Measurements from ENCODE around the gene RBMS1. TPM values are rescaled to one million over a fixed set of nuclear protein-coding genes. Genes with fewer than 3 reads are reported as not detected.

Gene RBMS1
- total RNA-seq, 4 donors from 2014 or later, result 86.0 to 110 (median 91.5) TPM

GRCh38 chr2:160409480-160409879, 84.1 kb downstream of the RBMS1 start:
- Histone ChIP-seq H3K4me1 (peaks cover 10 to 61% (median 12%) of the 10 kb centered on the region in 3 donors), H3K27me3 (no peaks in the 10 kb centered on the region), H3K27ac (peak overlapping the region in 3 of 4 donors; percentile 12 to 100 (median 97)), H3K4me3 (no peak overlapping the region), H3K36me3 (no peaks in the 10 kb centered on the region), H3K9me3 (no peaks in the 10 kb centered on the region)
- no peak for TF ChIP-seq POLR2AphosphoS5 (IDR thresholded peaks at IDR 0.05)
- no peak for TF ChIP-seq EP300 (IDR thresholded peaks at IDR 0.05)
- no peak for TF ChIP-seq POLR2A (IDR thresholded peaks at IDR 0.05)
- TF ChIP-seq CTCF (IDR thresholded peaks at IDR 0.05), result no peak
- no peak for ATAC-seq
- 13 to 29% methylated on average over 1 of the region's 1 CpG for WGBS, 2 donors (ENCODE audit: low coverage in 1 of 2)

- WGBS, 2 donors (ENCODE audit: low coverage in 1 of 2), result 69 to 75% methylated on average over 2 of the region's 2 CpGs
- ATAC-seq, result no peak
- H3K4me3 ChIP-seq, result no peak overlapping the region
- no peaks in the 10 kb centered on the region for H3K27me3 ChIP-seq
- peaks cover 10 to 66% (median 16%) of the 10 kb centered on the region in 3 donors for H3K4me1 ChIP-seq
- H3K9me3 ChIP-seq, result no peaks in the 10 kb centered on the region
- peak overlapping the region; percentile 45 to 100 (median 98) for H3K27ac ChIP-seq
- TF ChIP-seq POLR2AphosphoS5 (IDR thresholded peaks at IDR 0.05), result no peak
- TF ChIP-seq CTCF (IDR thresholded peaks at IDR 0.05), result peak in 2 of 4 experiments; percentile 32 to 40
- H3K36me3 ChIP-seq, result no peaks in the 10 kb centered on the region
These were observed 84.7 kb downstream of the RBMS1 start for GRCh38 chr2:160408959-160409291.

- WGBS, 2 donors (ENCODE audit: low coverage in 1 of 2), result 28 to 34% methylated on average over 17 to 34 of the region's 34 CpGs
- Histone ChIP-seq H3K36me3 (no peaks in the 10 kb centered on the region), H3K4me3 (peak overlapping the region; percentile 84 to 99), H3K4me1 (peaks cover 13 to 72% (median 22%) of the 10 kb centered on the region in 3 donors), H3K9me3 (no peaks in the 10 kb centered on the region), H3K27me3 (no peaks in the 10 kb centered on the region), H3K27ac (peak overlapping the region; percentile 45 to 100 (median 98))
- TF ChIP-seq EP300 (IDR thresholded peaks at IDR 0.05) (no peak), POLR2A (IDR thresholded peaks at IDR 0.05) (no peak), CTCF (IDR thresholded peaks at IDR 0.05) (no peak), POLR2AphosphoS5 (IDR thresholded peaks at IDR 0.05) (no peak)
- no peak for ATAC-seq
These were observed 85.2 kb downstream of the RBMS1 start for GRCh38 chr2:160408173-160408958.

GRCh38 chr2:160407393-160408172, 86.0 kb downstream of the RBMS1 start:
- no peaks in the 10 kb centered on the region for H3K36me3 ChIP-seq
- H3K27ac ChIP-seq, result peak overlapping the region; percentile 97 to 100 (median 98)
- peak overlapping the region; percentile 84 to 99 for H3K4me3 ChIP-seq
- peak; percentile 90 for ATAC-seq
- peak in 3 of 4 experiments; percentile 38 to 64 (median 56) for TF ChIP-seq CTCF (IDR thresholded peaks at IDR 0.05)
- TF ChIP-seq POLR2A (IDR thresholded peaks at IDR 0.05), result peak; percentile 80 to 83
- no peak for TF ChIP-seq EP300 (IDR thresholded peaks at IDR 0.05)
- TF ChIP-seq POLR2AphosphoS5 (IDR thresholded peaks at IDR 0.05), result peak; percentile 15
- no peaks in the 10 kb centered on the region for H3K9me3 ChIP-seq
- peaks cover 18 to 77% (median 22%) of the 10 kb centered on the region in 3 donors for H3K4me1 ChIP-seq
- 0% methylated on average over 1 of the region's 120 CpGs; no CpG with 5 or more reads in 1 of the 2 donors for WGBS, 2 donors (ENCODE audit: low coverage in 1 of 2)
- H3K27me3 ChIP-seq, result no peaks in the 10 kb centered on the region

All from gastroesophageal sphincter (tissue), 4 donors.